Measurements from ENCODE around the gene ATP8A1.

Gene ATP8A1

DNA sequence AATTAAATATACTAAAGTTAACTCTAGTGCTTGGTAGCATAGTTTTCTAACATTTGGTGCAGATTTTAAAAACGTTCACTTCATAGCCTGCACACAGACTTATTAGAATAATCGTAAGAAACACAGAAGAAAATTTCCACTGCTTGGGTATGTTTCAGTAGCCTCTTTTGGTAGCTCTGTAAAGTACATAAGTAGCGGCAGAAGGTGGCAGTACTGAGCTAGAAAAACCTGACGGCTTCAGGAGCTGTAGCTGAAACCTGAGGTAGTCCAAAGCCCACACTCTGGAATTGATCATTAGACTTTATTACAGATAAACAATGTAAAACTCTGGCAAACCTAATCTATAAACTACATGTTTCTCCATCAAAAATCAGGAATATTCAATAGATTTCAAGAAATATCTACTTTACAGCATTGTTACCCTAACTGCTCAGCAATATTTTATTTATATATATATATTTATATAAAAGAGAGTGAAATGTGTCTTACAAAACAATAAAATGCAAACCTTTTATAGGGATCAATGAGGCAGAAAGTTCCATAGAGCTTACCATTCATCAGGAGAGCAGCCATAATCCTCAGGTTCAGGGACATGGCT is 88.2 kb downstream of the ATP8A1 start:
- peak; percentile 27 for DNase-seq (ENCODE audit: low read depth)

DNA sequence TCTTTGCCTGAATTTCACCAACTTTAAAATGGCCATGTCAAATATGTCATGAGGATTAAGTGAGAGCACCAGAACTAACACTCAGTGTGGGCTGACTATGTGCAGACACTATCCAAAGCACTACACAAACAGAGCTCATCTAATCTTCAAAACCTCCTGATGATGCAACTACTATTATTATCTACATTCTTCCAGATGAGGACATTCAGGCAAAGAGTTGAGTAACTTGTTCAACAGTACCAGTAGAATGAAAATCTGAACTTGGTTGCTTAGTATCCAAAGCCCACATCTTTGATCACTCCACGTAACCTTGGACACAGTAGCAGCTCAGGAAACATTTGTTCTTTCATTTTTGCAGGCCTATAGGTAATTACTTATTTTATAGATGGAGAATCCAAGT is 90.1 kb downstream of the ATP8A1 start:
- no peak for DNase-seq (ENCODE audit: low read depth)

DNA sequence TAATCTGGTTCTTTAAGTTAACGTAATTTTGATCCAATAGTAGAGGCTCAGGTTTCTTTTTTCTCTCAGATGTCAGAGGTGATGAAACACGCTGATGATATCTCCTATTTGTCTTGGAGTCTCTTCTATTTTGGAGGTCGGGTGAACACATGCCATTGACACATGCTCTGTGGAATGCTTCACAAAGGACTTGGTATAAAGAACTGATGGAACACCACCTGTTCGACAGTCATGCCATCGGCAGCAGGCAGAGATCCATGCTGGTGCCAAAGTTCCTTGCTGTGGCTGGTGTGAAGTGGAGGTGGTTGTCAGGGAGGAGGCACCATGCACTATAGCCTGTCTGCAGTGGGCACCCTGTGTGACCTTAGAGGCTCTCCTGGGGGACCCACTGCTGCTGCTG is 94.9 kb downstream of the ATP8A1 start:
- DNase-seq (ENCODE audit: low read depth) = no peak

DNA sequence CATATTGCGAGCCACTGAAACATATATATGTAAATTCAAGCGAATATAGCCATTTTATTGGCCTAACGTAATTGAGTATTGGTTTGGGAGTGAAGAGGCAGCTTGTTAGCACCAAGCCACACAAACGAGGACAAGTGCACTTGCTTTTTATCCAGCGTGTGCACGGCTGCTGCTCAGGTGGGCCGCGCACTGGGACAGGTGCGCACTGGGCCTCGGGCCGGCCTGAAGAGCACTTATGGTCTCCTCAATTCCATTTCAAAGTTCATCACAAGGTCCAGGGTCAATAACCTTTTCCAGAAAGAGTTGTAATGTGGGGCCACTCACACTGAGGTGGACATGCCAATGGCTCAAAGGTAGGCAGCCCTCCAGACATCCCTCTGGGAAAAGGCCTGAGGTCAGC is 95.9 kb downstream of the ATP8A1 start:
- DNase-seq (ENCODE audit: low read depth) = no peak

DNA sequence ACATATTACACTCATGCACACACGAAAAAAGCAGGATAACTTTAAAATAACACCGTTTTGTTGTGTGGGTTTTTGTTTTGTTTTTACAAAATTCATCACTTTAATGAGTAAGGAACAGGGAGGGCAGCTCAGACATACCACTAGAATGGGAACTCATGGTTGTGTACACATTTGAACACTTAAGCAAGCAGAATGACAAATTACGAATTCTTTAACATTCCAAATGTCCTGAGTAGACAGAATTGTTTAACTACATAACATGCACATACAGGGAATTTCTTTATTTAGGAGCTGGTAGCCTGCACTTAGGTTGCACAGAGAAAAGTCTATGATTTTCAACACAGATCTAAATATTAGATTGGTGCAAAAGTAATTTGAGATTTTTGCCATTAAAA is 96.4 kb downstream of the ATP8A1 start:
- no peak for DNase-seq (ENCODE audit: low read depth)

DNA sequence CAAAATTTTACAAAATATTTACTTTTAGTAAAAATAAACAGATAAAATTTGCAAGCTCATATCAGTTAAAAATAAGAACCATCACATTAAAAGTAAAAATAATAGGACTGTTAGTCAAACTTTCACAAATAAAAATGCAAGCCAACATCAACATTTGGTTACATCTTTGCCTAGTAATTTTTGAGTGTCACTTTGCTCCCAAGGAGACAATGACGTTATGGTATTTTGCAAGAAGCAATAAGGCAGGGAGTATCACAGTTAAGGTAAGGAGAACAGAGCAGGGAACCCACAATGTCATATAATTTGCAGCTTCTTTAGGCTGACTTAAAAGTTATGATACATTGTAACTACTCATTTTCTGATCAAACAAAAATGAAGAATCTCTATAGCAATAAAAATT is 98.7 kb downstream of the ATP8A1 start:
- DNase-seq (ENCODE audit: low read depth) = no peak

DNA sequence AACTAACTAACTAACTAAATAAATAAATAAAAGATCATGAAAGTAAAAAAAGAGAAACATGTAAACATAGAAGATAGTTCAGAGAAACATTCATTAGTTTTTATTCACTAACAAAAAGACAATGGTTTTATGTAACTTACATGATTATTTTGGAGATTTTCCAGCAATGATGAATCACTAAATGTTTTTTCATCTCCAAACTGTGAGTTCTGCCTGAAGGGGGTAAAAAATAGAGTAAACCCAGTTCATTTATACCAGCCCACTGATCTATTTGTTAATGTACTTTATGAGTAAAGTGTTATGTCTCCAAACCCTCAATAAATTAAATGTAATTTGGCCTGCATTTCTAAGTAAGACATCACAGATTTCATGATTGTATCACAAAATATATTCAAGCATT is 101.1 kb downstream of the ATP8A1 start:
- no peak for DNase-seq (ENCODE audit: low read depth)

DNA sequence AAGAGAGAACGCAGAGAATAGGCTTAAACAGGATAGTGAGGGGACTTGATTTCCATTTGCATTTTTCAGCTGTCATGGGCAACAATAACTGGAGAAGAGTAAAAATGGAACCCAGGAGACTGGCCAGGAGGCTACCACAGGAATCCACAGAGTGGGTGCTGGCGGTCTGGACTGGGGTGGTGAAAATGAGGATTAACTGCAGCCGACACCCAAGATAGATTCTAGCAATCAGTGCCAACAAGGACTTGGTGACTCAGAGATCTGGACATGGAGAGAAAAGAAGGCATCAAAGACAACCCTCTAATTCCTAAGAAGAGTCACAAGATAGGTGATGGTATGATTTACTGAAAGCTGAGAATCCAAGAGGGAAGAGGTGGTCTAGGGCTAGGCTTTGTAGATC is 102.8 kb downstream of the ATP8A1 start:
- no peak for DNase-seq (ENCODE audit: low read depth)

DNA sequence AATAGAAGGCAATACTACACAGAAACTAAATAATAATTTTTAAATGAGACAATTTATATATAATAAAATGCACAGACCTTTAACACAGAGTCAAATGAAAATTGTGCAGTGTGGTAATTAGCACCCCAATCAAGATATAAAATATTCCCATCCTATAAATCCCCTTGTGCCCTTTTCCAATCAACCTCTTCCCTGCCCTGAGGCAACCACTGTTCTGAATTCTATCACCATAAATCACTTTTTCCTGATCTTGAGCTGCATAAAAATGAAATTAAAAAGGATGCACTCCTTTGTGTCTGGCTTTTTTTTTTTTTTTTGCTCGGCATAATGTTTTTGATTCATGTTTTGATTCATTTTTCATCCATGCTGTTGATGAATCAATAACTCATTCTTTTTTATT is 107.0 kb downstream of the ATP8A1 start:
- DNase-seq (ENCODE audit: low read depth) = no peak

DNA sequence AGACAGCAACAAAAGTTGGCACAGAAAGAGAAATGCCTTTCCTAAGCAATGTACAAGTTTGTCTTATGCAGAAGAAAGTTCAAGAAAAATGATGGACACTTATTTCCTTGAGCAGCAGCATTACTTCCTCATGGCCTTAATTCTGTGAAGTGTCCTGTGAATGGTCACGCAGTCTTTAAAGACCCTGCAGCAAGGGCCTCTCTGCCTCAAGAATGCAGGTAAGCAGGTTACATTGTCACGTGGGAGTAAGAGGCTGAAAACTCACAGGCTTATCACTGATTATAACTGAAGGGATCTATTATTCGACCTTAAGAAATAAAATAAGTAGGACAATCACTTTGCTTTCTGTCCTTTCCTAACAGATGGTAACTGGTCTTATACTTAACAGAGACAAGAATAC is 109.1 kb downstream of the ATP8A1 start:
- DNase-seq (ENCODE audit: low read depth) = no peak

DNA sequence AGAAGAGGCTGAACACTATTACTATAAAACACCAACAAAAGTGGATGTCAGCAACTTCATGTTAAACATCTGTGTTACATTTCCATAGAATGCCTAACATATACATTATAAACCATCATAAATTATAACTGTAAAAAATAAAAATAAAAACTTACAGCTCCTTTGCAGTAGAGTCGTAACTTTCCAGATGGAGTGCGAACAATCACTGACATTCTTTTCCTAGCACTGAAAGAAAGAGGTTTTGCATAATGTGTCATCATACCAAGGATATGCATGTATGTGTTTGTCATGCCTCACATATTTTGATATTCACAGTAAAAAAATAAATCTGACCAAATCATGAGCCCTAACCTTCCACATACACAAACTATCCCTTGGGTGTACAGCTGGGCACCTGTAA is 113.1 kb downstream of the ATP8A1 start:
- no peak for DNase-seq (ENCODE audit: low read depth)

DNA sequence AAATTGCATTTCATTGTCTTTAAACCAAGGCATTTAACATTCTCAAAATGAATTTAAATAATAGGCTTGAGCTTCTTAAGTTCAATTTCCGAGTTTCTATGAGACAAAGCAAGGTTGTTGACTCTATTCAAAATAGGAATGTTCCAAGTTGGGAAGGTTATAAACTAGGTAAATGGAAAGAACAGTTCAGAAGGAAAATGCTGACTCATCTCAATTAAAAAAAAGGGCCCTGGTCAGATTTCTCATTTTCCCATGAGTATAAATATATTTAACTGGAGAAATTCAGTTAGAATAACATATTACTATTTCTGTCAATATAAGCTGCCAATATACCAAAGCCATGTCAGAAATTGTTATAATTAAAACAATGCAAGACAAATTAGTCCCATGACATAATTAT is 113.8 kb downstream of the ATP8A1 start:
- DNase-seq (ENCODE audit: low read depth) = no peak

DNA sequence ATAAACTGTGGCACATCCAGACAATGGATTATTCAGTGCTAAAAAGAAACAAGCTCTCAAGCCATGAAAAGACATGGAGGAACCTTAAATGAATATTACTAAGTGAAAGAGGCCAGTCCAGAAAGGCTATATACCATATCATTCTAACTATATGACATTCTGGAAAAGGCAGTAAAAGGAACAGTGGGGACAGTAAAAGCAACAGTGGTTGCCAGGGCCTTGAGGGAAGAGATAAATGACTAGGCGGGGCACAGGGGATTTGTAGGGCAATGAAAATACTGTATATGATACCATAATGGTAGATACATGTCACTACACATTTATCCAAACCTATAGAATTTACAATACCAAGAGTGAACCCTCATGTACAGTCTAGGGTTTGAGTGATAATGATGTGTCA is 115.3 kb downstream of the ATP8A1 start:
- DNase-seq (ENCODE audit: low read depth) = no peak

DNA sequence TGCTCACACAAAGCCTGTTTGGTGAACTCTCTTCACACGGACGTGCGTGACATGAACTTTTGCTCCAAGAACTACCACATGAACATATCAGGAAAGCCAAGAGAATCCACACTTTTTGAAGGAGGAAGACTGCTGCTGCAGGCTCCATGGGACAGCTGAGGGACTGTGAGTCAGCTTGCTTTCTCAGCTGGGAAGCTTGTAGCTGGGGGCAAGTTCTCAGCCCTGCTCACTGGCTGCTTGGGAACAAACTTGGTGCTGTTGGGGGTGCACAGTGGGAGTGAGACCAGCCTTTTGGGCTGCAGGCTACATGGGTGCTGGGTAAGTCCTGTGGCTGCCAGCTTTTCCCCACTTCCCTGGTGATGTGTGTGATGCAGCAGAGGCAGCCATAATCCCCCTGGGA is 123.9 kb downstream of the ATP8A1 start:
- no peak for DNase-seq (ENCODE audit: low read depth)

DNA sequence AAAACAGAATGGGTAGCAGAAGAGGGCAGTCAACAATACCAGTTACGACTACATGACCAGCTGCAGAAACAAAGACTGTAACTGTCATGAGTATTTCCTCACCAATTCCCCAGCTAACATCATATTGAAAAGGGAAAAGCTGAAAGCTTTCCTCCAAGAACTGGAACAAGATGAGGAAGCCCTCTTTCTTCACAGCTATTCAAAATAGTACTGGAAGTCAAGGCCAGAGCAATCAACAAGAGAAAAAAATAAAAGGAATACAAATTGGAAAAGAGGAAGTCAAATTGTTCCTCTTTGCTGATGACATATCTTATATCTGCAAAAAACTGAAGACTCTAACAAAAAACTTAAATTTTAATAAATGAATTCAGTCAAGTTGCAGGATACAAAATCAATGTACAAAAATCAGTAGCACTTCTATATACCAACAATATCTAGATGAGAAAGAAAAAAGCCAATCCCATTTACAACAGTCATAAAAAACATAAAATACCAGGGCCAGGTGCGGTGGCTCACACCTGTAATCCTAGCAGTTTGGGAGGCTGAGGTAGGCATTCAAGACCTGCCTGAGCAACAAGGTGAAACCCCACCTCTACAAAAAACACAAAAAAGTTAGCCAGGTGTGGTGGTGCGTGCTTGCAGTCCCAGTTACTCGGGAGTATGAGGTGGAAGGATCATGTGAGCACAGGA is 125.4 kb downstream of the ATP8A1 start:
- no peak for DNase-seq (ENCODE audit: low read depth)

DNA sequence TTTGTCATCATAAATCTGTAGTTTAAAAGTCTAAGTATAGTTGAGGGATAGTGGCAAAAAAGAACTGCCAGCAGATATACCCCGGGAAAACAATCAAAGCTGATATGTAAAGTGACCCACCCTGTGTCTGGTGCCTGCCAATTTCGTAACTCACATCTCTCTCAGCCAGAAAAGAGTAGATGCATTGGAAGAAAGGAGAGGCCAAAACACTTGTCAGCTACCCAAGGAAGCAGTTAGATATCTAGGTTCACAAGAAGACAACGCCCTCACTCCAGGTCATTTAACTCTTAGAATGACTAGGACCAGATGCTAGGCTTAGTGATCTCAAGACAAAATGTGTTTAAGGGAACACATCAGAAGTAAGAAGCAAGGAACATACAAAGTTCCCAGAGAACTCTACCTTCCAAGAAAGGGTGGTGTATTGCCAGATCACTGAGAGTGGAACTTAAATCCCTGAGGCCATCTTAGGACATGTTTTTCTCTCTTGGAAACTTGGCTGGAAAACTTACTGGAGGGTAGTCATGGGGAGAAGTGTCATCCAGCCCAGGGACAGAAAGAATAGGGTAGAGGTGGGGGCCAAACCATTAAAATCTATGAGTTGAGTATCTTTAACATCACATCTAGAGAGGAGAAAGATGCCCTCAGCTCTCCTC is 133.7 kb downstream of the ATP8A1 start:
- DNase-seq (ENCODE audit: low read depth) = no peak

DNA sequence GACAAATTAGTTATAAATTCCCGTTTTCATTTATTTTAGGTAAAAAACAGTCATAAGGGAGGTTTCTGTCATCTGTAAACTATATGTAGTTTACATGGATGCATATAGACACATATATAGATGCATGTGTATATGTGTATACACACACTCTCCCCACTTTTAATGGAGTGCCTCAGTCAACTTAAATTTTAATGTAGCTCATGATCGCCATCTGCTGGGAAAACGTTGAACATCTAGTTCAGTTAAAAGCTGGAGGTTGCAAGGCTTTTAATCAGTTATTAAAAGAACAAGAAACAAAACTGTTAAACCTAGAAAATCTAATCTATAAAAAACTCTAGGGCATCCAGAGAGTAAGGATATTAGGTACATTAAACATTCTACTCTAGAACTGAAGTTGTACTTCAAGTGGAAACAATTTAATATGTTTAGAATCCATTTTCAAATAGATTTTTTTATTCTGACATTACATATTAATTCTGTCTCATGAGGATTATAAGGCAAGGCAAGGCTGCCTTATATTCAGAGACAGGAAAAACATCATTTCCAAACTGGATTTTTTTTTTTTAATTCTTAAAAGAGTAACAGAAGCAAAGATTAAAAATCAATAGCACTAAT is 137.0 kb downstream of the ATP8A1 start:
- DNase-seq (ENCODE audit: low read depth) = peak; percentile 10

DNA sequence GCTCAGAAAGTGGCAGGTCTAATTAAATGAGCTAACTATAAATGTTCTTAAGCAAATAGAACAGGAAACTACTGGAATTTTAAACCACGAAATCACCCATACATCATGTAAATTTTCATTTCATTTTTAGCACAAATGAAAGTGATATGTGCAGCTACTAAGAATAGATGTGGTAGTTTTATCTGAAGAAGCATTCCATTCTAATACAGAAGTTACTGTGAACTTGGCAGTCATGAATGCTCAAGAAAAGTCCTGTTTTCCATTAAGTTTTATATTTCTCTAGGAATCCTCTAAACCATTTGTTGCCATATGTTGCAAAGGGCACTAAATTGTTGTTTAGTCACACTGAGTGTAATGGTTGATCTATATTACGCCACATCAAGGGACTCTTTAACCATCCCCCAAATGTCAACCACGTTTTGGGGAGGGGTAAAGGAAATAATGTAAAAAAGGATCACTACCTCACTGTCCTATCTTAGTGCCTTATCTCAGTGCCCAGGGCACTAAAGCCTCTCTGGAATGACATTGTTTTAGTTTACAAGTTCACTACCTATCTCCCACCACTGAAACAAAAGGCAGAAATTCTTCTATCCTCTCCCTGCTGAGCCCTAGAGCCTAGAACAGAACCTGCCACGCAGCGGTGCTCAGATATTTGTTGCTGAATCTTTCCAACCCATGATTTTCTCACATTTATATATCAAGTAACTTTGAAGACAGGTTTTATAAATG is 141.6 kb downstream of the ATP8A1 start:
- no peak for DNase-seq (ENCODE audit: low read depth)

DNA sequence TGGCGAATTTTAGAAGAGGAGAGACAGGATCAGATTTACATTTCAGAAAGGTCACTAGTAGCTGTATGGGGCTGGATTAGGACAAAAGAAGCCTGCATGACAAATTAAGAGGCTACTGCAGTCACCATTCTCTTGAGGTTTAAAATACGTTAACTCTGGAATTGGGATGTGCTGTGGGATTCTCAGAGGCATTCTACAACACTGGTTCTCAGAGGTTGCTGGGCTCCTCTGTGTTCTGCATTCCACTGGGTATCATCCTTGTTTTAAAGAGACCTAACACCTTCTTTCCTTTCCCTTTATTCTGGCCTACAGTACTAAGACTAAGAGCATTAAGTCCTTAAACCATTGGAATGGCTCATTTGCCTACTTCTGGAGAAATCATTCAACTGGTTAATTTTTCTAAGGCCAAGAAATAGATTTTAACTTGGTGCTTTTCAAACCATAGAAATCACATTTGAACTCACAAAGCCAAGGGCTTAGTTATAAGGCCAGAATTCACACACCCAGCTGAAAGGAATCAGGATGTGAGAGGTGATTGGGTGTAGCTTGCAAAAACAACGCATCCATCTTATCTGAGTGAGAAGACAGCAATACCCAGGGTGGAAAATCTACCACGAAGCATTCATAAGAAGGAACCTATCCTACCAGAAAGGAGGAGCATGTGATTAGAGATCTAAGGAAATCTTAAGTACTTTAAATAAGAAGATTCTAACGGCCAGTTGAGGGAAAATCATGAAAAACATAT is 143.0 kb downstream of the ATP8A1 start:
- DNase-seq (ENCODE audit: low read depth) = no peak

DNA sequence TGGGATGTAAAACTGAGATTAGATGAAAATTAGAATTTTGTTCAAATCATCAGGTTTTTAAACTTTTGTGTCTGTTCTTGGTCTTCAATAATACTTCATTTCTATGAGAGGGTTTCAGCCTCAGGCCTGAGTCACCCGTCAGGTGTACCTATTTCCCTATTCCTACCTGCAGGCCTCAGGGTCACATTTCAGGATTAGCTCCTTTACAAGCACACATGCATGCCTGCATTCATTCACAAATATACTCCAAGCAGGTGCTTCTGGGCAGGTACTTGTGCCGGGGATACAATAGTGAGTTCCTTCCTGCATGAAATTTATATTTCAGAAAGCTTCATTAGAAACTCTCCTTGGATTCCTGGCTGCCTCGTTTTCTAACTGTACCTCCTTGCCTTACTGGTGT is 144.7 kb downstream of the ATP8A1 start:
- no peak for DNase-seq (ENCODE audit: low read depth)

DNA sequence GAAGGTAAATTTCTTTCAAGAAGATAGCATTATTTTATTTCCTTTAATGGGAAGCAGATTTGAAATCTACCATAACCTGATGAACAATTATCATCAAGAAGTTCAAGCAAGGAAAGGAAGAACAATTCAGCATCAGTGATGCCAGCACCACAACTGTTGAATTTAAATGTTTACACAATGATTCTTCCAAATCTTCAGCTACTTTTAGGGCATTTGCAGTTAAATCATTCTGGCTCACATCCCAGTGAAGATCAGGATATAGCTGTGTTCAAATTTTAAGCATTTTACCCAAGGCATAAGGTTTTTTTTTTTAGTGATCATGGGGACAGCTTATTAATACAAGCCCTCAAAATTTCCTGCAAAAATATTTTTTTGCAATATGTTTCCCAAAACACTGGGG is 146.7 kb downstream of the ATP8A1 start:
- no peak for DNase-seq (ENCODE audit: low read depth)
